ENCODE results near the gene SLC38A5.

The SLC38A5 gene

DNA sequence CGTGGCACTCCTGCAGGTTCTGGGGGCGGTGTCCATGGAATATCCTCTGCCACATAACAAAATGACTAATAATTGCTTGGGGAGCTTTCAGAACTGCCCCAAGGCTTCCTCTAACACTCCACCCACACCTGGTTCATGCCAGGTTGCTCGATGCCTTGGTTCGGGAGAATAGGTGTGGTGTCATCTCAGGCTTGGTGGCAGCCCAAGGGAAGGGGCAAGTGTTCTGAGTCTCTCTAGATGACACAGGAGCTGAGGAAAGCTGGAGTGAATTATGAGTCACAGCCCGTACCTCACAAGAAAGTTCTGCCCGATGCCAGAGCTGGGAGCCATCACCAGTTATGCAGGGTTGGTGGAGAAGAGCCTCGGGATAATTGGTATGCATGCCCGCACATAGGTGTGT, 20.6 kb upstream of the SLC38A5 start:
- no peak for DNase-seq

DNA sequence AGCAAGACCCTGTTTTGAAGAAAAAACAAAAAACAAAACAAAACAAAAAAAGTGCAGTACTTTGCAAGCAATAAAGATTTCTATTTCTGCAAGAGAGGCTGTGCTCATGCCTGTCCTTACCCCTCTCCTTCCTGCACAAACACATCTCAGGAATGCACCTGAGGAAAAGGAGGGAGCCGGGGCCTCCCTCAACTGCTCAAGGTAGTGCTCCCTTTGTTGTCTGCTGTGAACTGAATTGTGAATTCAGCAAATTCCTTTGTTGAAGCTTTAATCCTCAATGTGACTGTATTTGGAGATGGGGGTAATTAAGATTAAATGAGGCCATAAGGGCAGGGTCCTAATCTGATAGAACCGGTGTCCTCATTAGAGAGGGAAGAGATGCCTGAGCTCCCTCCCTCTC, 19.8 kb upstream of the SLC38A5 start:
- DNase-seq, result no peak

DNA sequence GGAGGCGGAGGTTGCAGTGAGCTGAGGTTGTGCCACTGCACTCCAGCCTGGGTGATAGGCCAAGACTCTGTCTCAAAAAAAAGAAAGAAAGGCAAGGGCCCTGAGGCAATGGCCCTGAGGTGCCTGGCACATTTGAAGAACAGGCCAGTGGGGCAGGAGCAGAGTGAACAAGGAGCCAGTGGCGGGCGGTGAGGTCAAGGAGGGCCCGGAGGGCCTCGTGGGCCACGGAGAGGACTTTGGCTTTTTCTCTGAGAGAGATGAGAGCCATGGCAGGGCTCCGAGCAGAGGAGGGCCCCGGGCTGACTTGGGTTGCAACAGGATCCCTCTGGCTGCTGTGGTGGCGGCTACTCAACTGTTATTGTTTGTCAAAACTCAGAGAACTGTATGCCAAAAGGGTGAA, 19.2 kb upstream of the SLC38A5 start:
- DNase-seq, result no peak

GRCh38 chrX:48488034-48488433, 18.0 kb upstream of the SLC38A5 start:
- DNase-seq, result no peak

DNA sequence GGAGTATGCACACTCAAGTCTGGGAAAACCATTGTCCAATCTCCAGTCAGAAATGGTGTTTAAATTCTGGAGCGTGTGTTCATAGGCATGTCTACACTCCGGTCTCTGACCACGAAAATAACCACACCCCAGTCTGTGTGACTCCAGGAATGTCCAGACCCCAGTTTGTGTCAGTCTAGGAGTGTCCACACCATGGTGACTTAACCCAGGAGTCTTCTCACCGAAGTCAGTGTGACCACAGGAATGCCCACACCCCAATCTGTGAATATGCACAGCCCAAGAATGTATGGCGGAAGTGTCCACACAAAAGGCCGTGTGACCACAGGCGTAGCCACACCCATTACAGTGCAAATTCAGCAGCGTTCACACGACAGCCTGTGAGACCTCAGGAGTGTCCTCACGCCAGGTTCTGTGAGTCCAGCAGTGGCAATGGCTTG, 17.3 kb upstream of the SLC38A5 start:
- no peak for DNase-seq

DNA sequence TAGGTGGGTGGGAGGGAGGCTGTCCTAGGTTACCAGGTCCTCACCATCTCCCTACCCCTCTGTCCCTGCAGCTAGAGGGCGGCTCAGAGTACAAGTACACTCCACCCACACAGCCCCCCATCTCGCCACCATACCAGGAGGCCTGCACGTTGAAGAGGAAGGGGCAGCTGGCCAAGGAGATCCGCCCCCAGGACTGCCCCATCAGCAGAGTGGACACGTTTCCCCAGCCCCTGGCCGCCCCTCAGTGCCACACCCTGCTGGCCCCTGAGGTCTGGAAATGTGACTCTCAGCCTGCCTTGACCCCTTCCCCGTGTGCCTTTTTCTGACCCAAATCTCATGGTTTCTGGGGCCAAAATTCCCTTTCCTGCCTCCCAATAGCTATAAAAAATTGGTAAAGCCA, 12.5 kb upstream of the SLC38A5 start:
- no peak for DNase-seq

GRCh38 chrX:48480583-48480982, 10.5 kb upstream of the SLC38A5 start:
- DNase-seq, result no peak

DNA sequence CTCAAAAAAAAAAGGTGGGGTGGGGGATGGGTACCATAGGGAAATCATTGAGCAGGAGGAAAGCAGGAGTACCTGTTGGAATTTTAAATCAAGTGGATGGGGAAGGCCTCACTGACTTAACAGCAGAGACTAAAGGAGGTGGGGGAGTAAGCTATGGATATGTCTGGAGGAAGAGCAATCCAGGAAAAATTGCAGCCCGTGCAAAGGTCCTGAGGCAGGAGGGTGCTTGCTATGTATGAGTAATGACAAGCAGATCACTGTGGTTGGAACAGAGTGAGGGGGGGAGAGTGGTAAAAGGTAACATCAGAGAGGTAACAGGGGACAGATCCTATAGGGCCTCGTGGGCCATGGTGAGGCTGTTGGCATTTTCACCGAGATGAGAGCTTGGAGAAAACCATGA, 10.1 kb upstream of the SLC38A5 start:
- no peak for DNase-seq

- DNase-seq, result no peak
Measured at GRCh38 chrX:48478806-48479205, 8.7 kb upstream of the SLC38A5 start.

DNA sequence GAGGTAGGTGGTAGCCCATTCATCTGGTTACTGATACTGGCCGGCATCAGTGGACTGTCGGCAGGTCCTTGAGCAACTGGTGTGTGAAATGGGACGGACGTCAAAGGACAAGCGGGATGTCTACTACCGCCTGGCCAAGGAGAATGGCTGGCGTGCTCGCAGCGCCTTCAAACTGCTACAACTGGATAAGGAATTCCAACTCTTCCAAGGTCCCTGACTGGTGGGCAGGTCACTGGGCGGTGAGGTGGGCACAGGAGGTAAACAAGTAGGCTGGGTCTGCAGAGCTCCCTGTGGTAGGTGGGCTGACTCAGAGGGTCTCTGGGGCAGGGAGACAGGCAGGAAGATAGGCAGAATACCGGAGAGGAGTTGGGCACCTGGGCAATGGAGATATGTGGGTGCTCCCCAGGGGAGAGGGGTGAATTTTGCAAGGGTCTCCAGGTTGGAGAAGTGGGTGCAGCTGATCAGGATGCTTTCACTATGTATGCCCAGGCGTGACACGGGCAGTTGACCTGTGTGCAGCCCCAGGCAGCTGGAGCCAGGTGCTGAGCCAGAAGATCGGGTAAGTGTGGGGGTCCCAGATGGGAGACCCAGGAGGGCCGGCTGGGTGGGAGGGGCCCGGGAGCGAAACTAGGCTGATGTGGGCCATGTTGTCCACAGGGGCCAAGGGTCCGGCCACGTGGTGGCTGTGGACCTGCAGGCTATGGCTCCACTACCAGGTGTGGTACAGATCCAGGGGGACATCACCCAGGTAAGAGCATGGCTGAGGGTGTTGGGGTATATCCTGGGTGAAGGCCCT, 8.1 kb upstream of the SLC38A5 start:
- no peak for DNase-seq

DNA sequence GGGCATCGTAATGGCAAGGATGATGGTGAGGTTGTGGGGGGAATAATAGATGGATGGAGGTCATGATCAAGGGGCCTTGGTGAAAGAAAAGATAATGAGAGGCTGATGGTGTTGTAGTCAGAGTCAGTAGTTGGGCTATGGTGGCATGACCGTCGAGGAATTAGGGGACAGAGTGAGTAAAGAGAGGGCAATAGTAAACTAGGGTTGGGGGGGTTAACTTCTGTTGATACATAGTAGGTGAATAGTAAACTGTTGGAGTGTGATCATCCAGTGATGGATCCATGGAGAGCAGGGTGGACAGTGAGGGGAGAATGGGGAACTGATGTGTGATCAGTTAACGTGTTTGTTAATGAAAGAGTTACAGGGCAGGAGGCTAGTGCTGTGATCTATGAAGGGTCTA, 6.9 kb upstream of the SLC38A5 start:
- DNase-seq, result no peak

DNA sequence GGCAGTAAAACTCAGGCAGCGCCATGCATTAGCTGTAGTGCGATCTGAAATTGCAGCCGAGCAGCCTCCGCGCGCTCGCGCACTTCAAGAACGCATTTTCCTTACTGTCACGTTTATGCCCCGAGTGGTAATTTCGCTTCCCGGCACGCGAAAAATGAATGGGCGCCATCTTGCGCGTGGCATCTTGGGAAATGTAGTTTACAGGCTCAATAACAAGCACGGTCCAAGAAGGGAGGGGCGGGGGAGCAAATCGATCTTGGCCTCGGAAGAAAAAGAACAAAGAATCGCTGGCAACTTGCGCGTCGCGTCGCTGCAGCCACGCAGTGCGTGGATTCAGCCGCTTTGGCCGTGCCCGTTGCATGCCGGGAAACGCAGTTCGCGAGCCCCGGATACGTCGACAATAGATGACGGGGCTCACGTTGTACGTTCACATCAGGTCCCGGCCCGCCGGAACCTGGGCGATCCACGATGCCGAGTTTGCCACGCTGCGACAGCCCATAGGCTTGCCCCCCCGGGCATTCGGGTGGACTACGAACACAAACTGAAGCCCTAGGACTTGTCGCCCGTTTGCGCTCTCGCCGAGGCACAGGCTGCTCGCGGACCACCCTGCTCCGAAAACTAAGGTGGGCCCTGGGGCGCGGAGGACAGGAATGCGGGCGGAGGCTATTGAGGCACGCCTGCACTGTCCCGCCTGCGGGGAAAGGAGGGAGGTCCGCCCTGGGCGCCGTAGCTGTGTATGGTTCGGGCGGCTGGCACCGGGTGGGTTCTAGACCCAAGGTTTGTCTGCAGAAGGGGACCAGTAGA, 5.9 kb upstream of the SLC38A5 start, which contains the start of gene FTSJ1:
Gene FTSJ1, plus strand, starts transcription at position 426 of the 804 bp plus-strand sequence. CDS start 1,849 bp downstream, outside the sequence.
- DNase-seq, result peak; percentile 85

DNA sequence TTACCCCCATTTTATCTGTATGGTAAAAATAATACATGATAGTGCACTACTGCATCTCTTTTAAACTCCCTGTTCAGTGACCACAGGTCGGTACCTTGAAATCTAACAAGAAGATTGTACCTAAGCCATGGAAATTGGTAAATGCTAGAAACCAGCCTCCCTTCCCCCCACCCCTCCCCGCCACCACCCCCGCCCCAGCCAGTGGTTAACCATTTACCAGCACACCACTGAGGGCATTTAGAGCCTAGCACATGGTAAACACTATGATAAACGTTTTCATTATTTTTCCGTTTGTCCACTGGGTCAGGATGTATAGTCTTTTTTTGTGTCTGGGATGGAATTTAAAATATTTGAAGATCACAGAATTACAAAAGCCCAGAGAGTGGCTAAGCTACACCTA, 5.2 kb upstream of the SLC38A5 start:
- DNase-seq, result no peak

DNA sequence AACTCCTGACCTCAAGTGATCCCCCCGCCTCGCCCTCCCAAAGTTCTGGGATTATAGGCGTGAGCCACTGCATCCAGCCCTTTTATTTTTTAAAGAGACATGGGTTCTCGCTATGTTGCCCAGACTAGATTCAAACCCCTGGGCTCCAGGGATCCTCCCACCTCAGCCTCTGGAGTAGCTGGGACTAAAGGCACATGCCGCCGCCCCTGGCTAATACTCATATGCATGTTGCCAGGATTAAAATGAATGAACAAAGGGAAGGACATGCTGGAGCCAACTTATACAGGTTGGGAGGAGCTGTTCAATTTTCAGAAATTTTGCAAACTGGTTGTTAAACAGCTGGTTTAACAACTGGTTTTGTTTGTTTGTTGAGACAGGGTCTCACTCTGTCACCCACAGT, 4.5 kb upstream of the SLC38A5 start:
- DNase-seq, result no peak

DNA sequence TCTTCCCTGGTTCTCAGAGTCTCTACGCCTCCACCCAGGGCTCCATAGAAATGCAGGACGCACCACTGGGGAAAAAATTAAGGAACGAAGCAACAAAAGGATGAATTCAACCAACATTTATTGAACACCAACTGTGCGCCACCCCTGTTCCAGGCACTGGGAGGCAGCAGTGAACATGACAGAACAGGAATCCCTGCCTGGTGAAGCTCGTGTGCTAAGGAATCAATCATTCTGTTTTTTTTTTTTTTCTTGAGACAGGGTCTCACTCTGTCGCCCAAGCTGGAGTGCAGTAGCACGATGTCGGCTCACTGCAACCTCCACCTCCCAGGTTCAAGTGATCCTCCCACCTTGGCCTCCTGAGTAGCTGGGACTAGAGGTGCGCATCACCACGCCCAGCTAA, 4.1 kb upstream of the SLC38A5 start:
- DNase-seq, result no peak

DNA sequence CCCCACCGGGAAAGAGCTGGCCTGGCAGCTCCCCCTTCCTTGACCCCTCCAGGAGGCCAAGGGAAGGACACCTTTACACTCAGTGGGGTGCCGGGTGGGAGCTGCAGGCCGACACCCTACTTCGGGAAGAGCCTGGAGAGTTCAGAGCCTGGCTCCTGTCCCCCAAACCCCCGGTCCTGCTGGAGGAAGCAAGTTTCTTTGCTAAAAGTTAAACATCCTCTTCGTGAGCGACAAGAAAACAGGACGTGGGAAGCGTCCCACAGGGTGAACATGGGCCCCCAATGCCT, 3.6 kb upstream of the SLC38A5 start:
- DNase-seq, result no peak

- DNase-seq, result peak; percentile 92
Measured at GRCh38 chrX:48472851-48473703, 3.0 kb upstream of the SLC38A5 start.

GRCh38 chrX:48472225-48472624, 2.2 kb upstream of the SLC38A5 start:
- DNase-seq, result peak; percentile 62

GRCh38 chrX:48471504-48471903, 1.4 kb upstream of the SLC38A5 start:
- no peak for DNase-seq

GRCh38 chrX:48470833-48471118, 716 bp upstream of the SLC38A5 start:
- DNase-seq, result no peak

DNA sequence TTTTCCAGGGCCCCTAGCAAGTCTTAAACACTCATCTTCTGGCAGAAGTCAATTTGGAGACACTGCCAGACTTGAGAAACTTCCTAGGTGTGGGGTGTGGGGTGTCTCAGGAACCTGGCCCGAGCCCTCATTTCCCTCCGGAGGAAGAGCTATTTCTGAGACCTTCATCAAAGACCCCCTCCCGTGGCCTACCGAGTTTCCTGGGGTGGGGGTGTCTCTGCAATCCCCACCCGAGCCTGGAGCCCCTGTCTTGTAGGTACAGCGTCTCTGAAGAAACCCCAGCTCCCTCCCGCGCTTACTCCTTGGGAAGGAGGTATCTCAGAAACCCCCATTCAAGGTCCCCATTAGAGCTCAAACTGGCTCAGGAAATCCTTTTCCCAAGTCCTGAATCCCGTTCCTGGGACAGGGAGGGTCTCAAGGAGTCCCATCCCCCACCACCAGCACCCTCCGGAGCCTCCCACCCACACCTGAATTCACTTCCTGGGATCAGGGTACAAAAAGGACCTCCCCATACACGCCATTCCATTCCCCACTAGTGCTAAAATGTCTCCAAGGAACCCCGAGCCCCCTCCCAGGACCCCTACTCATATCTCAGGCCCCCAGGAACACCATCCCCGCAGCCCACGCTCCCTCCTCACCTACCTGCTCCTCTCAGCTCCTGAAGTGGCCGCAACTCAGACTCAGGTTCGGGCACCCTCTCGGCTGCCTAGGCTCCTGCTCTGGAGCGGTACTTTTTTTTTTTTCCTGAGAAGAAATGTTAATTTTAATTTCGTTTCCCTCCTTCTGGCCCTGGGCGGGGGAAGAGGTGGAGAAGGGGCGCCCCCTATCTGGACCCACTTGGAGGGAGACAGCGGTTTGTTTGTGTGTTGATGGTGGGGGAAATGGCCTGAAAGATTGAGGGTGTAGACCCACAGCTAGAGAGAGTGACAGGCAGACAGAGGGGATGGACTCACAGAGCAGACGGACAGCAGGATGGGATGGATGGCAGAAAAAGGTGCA, 1.1 kb downstream of the SLC38A5 start:
- peak; percentile 15 for DNase-seq

GRCh38 chrX:48468247-48468671, 1.8 kb downstream of the SLC38A5 start:
- DNase-seq, result peak; percentile 32
